Superior temporal gyrus (tissue), 1 donor: Measurements from ENCODE around the gene GRN.
"Not testable (repeated sequence)": the region's sequence is repeated elsewhere in the genome, so short reads cannot be mapped to it uniquely, and the experiment has no call there.

Experiments
- DNase-seq: peaks from one replicate; pipeline ENCODE4 v3.0.0-alpha.2; 2016; ENCODE audit errors: extremely low spot score

The GRN gene

DNA sequence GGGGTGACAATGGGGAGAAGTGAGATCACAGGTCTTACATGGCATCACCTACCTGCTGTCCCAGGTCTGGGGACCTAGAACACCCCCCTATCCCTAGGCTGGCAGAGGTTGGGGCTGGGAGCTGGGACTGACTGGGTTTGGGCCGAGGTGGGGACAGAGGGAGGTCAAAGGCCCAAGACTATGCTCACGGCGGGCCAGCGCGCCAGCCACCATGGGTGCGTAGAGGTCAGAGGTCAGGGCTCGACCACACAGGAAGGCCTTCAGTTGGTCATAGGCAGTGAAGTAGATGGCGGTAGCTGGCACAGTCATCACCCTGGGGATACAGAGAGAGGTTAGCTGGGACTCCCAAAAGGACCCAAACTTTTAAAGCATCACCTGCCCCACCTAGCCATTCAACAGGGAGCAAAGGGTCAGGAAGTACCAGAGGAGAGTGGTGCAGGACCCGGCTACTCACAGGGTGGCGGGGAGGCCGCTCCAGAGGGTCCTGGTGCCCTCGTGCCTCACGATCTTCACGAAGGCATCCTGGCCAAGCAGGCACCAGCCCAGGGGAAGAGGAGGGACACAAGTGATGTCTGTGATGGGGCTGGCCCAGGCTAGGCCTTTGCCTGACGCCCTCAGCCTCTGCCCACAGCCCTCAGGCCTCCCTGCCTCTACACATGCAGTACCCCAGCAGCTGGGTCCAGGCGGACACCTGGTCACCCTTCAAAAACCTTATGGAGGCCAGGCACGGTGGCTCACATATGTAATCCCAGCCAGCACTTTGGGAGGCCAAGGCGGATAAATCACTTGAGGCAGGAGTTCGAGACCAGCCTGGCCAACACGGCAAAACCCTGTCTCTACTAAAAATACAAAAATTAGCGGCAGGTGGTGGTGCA is 23.6 kb upstream of the GRN start:
- DNase-seq, result no peak

DNA sequence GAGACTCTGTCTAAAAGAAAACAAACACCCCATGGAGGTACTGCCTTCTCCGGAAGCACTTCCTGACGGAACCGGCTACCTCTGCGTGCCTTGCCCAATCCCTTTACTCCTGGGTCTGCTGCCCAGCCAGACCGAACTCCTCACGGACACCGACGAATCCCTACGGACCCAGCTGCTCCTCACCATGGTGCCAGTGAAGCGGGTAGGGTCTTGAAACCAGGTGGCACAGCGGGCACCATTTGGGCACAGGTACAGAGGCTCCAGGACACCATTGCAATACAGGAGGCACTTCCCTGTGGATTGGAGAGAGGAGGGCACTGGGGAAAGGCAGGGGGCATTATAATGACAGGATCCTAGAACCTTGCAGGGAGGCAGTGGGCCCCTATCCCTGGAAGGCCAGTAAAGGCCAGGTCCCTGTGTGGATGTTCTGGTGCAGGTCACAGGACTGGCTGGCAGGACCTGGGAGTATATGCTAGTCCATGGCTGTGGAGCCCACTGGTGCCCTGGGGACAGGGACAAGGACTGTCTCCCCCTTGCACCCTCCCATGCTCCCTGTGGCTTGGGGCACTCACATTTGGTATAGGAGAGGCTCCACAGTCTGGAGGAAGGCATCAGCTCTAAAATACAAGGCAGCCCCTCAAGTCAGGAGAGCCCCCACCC is 22.7 kb upstream of the GRN start:
- DNase-seq, result no peak

DNA sequence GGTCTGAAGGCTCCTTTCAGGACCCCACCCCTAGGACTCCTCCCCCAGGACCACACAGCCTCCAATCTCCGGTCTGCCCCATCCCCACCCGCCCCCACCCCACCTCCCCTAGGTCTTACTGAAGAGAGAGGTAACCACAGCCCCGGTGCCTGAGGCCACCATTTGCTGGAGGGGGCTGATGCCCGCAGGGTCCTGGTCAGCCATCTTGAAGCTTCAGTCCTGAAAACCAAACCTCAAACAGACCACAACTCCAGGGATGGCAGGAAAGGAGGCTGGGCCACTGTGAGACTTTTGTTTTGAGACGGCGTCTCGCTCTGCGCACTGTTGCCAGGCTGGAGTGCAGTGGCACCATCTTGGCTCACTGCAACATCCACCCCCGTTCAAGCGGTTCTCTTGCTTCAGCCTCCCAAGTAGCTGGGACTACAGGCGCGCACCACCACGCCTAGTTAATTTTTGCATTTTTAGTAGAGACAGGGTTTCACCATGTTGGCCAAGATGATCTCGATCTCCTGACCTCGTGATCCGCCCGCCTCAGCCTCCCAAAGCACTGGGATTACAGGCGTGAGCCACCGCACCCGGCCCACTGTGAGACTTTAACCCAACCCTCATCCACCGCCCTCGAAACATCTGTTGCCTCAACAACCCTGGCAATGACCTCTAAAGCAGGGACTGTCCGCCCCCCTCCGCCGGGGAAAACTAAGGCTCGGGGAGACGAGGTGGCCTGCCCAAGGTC is 21.6 kb upstream of the GRN start:
- DNase-seq, result no peak

DNA sequence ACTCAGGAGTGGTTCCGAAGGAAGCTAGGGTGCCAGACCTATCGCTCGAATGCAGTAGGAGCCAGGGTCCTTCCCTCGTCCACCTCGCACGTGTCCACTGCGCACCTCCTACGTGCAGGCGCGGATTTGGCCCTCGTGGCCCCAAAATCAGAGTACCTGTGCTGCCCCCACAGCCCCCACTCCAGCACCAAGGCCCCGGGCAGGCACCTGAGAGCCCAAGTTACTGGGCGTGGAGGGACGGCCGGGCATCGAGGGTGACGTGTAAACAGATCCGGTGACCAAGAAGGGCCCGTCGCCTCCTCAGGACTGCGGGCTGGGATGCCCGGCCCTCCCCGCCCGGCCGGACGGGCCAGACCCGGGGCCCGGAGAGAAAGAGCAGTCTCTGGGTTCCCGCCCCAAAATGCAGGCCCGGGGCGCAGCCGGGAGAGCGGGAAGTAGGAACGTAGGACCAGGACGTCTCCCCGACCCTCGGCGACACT is 21.0 kb upstream of the GRN start:
- DNase-seq, result no peak

DNA sequence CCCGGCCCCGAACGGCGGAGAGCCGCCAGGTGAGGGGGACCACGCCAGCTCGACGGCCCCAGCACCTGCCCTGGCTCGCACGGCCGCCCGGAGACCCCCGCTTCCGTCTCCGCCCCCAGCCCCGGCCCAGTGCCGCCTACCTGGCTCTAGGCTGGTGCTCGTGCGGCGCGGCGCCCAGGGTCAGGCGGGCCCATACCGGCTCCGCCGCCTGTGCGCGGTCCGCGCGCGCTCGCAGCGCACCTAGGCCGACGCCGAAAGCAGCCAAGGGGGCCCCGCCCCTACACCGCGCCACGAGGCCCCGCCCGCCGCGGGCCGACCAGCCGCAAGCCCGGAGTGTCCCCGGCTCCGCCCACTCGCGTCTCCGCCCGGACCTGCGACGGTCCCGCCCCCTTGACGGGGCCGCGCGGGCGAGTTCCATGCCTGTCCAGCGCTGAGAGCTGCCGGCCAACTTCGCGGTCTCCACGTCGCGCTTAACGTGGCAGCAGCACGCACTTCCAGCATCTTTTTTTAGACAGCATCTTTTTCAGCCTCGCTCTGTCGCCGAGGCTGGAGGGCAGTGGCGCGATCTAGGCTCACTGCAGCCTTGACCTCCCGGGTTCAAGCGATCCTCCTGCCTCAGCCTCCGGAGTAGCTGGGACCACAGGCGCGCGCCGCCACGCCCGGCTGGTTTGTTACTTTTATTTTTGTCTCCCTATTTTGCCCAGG is 20.4 kb upstream of the GRN start, which contains the start of gene SLC25A39:
SLC25A39 (minus strand) TSS at position 253 of the 705 bp plus-strand sequence. CDS start 1,261 bp downstream, outside the sequence.
- DNase-seq, result peak; percentile 93

DNA sequence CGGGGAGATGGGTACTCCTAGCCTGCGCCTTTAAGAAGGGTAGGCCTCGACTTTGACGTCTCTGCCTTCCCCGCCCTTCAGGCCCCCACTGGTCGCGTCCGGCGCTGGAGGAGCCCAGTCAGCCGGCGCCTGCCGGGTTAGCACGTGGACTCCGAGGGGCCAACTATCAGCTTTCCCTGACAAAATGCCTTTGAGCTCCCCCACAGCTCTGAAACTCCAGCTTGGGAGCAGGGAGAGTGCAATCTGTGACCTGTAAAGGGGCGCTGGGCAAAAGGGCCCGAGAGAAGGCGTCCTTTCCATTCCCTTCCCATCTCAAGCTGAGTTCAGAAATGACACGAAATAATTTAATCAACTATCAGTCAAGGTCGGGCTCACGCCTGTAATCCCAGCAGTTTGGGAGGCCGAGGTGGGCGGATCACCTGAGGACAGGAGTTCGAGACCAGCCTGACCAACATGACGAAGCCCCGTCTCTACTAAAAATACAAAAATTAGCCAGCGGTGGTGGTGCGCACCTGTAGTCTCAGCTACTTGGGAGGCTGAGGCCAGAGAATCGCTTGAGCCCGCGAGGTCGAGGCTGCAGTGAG is 18.1 kb upstream of the GRN start:
- peak; percentile 99 for DNase-seq

DNA sequence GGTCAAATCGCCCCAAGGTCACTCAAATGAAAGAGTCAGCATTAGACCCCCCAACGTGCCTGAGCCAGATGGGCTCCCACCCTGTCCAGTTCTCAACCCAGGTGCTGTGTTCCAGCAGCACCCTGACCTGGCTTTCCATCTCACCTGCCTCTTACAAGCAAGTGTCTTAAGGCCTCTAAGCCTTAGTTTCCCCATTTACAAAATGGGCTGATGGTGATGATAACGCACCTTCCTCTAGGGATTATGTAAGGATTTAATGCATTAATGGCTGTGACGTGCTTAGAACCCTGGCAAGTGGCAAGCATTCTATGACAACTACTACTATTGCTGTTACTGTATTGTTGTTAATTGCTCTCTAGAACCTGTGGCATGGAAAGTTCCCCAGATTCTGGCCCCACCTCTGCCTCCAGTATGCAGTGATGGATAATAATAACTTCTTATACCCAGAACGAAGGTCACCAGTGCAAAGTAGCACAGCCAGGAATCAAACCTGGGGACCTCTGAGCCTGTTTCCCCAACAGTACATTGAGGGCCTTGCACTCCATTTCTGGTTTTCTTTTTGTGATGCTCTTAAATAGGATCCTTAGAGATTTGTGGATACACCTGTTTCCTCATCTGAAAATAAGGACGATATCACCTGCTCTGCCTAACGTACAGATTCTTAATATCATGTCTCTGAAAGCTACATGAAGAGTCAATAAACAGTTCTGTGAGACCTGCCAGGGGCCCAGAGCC is 17.2 kb upstream of the GRN start:
- no peak for DNase-seq

DNA sequence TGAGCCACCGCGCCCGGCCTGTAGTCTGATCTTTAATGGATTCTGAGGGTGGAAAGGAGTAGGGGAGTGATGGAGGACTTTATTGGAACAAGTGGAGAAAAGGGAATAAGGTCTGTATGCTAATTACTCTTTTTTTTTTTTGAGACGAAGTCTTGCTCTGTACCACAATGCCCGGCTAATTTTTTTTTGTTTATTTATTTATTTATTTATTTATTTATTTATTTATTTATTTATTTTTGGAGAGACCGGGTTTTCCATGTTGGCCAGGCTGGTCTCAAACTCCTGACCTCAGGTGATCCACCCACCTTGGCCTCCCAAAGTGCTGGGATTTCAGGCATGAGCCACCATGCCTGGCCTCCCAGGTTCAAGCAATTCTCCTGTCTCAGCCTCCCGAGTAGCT is 15.6 kb upstream of the GRN start:
- not testable (repeated sequence) for DNase-seq

DNA sequence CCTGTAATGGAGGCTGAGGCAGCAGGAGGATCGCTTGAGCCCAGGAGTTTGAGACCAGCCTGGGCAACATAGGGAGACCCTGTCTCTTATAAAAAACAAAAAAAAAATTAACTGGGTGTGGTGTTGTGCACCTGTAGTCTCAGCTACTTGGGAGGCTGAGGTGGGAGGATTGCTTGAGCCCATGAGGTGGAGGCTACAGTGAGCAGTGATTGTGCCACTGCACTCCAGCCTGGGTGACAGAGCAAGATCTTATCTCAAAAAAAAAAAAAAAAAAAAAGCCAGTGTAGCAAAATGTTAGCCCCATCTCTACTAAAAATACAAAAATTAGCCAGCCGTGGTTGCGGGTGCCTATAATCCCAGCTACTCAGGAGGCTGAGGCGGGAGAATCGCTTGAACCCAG is 14.8 kb upstream of the GRN start:
- not testable (repeated sequence) for DNase-seq

DNA sequence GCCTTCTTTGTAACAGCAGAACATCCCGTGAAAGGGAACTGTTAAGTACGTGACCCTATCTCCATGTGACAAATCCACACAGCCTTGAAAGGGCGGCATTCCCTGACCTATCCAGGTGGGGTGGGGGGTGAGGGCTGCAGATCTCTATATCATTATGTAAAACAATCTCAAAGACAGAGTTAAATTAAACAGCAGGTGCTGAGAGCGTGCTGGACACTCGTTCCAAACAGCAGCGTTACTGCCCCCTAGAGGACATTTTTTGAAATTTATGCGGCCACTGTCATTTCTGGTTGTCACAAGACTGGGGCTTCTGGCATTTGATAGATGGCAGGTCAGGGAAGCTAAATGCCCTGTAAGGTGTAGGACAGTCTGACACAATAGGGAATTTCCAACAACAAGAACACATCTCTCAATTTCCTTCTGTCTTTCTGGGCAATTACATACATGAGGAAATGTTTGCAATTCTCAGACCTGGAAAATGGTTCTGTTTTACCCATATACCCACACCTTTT is 13.8 kb upstream of the GRN start:
- peak; percentile 96 for DNase-seq

DNA sequence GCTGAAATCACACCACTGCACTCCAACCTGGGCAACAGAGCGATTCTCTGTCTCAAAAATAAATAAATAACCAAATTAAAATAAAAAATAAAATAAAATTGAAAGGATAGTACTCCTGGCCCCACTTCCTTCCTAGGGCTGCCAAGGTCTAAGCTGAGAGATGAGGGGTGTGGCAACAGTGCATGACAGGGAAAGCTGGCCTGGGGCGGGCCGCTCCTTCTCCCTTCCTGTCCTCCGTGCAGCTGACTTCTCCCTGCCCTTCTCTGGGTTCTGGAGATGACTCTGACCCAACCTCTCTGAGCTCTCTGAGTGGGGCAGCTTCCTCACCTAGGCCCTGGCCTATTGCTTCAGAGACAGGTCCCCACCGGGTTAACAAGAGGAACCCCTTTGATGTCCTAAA is 11.7 kb upstream of the GRN start:
- no peak for DNase-seq

DNA sequence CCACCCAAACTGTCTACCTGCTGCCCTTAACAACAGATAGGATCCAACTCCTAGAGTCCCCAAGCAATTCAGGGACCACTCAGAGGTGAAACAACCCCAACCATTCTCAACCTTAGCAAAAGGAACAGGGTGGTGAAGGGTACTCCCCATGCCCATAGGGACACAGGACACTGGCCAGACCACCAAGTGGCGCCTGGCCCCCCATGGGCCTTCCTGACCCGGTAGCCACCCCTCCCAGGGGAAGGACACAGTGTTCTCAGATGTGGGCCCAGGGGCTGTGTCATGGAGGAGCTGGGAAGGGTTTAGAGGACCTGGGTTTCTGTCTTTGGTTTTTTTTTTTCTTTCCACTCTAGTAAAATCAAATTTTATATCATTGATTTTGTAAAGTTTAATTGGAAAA is 10.8 kb upstream of the GRN start:
- DNase-seq, result no peak

DNA sequence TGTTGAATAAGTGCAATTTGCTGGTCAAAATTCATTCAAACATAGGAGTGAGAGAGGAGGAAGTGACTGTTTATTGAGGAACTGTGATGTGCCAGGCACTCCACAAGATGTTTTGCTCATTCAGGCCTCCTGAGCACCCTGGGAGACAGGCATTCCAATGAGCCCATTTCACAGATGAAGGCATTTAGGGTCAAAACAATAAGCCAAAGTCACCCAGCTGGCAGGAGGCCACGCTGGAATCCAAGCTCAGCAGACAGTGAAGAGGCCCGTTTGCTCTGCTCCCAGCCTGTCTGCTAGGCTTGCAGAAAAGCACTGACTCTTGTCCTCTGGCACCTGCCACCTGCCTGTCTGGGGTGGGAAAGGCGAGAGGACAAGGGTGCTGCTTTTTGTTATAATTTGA is 10.4 kb upstream of the GRN start:
- no peak for DNase-seq

DNA sequence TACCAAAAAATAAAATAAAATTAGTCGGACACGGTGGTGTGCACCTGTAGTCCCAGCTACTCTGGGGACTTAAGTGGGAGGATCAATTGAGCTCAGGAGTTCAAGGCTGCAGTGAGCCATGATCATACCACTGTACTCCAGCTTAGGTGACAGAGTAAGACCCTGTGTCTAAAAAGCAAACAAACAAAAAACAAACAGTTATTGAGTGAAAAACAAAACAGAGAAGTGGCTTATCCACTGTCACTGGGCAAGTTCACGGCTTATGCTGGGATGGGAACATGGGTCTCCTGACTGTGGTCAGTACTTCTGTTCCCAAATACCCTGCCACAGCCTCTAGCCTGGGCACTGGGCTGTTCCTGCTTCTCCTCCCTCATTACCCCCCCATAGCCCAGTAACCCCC is 9.5 kb upstream of the GRN start:
- DNase-seq, result no peak

DNA sequence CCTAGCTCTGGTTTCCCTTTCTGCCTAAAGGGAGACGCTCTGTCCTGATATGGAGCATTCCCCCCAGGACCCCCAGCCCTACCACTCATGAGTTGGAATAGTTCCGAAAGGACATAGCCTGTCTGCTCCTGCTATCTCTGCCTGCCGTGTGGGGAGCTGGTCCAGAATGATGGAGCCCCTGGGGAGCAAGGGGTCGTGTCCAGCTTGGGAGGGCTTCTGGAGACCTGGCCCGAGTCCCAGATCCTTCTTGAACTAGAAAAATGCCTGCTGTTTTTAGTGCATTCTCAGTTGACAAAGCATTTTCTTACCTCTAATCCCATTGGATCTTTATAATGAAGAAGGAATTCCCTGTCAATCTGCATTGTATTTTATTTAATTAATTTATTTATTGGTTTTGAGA is 9.1 kb upstream of the GRN start:
- no peak for DNase-seq

DNA sequence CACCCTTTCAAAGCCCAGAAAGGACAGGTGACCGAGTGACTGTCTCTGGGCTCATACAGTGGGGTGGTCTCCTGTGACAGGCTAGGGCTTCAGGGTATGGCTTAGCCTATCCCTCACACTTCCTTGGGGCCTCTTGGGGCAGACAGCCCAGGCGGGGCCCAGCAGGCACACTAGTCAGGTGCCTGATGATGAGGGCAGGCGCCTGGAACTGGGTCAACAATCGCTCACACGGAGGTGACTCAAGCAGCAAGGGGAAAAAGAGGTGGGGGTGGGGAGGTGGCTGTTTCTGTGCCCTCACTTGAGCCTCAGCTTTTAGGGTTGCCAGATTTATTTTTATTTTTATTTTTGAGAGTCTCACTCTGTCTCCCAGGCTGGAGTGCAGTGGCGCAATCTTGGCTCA is 6.4 kb upstream of the GRN start:
- no peak for DNase-seq

DNA sequence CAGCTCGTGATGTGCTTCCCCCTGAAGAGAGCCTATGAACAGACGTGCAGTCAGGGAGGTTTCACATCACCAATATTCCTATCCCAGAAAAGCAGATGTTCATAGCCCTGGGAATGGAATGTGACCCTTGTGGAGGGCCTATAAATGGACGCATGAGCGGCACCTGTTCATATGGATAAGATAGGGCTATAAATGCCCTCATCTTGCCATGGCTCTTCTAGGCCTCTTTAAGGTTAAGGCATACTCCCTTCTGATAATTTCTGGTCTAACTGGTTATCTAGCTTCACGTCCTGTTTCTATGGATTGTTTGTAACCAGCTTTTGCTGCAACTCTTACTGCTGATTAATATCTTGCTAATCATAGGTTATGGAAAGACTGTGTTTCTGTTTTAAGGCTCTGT is 4.5 kb upstream of the GRN start:
- DNase-seq, result not testable (repeated sequence)

DNA sequence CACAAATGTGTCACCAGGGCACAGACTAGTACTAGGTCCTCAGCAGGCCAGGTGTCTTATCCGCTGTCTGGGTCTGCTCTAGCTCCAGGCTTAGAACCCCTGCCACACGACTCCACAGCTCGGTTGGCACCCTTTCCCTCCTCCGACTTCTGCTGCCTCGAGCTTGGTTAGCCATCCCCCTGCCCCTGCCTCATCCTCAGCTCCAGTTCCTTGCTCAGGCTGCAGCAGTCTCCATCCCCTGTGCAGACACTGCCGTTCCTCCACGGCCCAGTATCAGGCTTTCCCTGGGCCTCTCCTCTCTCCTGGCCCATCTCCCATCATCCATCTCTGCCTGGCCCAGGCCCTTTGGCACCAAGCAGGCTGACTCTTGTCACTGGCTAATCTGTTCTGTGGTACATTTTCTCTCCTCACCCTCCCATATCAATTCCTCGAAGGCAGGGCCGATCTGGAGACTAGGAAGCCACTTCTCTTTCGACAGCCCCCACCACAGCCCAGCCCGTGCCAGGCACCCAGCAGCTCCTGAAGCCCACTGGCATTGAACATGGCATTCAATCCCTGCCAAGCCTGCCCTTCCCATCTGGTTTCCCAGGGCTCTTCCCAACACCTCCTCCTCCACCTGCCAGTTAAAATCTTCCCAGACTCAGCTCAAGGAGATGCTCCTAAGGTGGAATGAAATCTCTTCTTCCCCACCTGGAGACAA is 1.4 kb upstream of the GRN start:
- no peak for DNase-seq

DNA sequence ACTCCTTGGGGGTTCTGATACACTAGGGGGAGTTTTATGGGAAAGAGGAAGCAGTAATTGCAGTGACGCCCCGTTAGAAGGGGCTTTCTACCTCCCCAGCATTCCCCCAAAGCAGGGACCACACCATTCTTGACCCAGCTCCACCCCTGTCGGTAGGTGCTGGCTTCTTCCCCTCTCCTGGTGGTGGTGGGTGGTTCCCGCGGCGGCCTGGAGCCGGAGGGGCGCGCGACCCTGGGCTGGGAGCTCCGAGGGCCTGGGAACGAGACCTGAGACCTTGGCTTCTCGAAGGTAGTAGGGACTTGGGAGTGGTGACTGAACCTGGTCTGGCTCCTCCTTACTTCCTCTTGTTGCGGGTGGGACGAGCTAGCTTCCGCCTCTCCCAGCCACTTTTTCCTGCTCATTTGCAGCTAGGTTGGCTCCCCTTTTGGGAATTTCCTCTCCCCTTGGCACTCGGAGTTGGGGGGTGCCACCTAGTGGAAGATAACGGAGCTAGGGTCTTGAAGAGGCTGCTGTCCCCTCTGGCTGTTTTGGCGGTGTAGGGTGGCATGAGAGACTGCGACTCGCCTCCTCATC is 438 bp downstream of the GRN start:
- DNase-seq, result peak; percentile 76
